Esophagus squamous epithelium (tissue), 4 donors: ENCODE results near the gene GPR142.

Source experiments
- POLR2A ChIP-seq, 4 donors: fragments of 450-650 bp; IDR thresholded peaks; one replicate each; pipeline ENCODE4 v1.6.1; 2017; ENCODE audit warnings: antibody characterized with exemption in 4 of 4, mild to moderate bottlenecking in 4 of 4, moderate library complexity in 3 of 4
- TF ChIP-seq, protein P1 (sequence below), 6 experiments: fragments of 450-650 bp in 4 of 6; fragments of 200-600 bp in 2 of 6; sonication (generic) in 2 of 6; IDR thresholded peaks; one replicate each; pipeline ENCODE4 v1.5.1; 2016 to 2019; ENCODE audit warnings: antibody characterized with exemption in 6 of 6, mild to moderate bottlenecking in 4 of 6, moderate library complexity in 4 of 6

DNA sequence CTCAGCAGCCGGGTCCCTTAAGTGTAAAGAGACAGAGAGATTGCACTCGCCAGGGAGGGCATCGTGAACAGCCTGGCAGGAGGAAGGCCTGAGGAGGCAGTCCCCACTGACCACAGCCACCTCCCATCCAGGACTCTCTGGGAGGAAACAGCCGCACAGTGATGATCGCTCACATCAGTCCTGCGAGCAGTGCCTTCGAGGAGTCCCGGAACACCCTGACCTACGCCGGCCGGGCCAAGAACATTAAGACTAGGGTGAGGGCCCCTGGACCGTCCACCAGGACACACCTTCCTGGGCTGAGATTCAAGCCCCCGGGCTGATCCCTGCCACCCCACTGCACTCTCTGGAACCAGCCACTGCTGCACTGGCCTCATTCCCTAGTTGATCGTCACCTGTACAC is 19.7 kb upstream of the GPR142 start:
- TF ChIP-seq, protein P1, sequence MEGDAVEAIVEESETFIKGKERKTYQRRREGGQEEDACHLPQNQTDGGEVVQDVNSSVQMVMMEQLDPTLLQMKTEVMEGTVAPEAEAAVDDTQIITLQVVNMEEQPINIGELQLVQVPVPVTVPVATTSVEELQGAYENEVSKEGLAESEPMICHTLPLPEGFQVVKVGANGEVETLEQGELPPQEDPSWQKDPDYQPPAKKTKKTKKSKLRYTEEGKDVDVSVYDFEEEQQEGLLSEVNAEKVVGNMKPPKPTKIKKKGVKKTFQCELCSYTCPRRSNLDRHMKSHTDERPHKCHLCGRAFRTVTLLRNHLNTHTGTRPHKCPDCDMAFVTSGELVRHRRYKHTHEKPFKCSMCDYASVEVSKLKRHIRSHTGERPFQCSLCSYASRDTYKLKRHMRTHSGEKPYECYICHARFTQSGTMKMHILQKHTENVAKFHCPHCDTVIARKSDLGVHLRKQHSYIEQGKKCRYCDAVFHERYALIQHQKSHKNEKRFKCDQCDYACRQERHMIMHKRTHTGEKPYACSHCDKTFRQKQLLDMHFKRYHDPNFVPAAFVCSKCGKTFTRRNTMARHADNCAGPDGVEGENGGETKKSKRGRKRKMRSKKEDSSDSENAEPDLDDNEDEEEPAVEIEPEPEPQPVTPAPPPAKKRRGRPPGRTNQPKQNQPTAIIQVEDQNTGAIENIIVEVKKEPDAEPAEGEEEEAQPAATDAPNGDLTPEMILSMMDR (IDR thresholded peaks at IDR 0.05) = no peak
- TF ChIP-seq POLR2A (IDR thresholded peaks at IDR 0.05) = no peak
